Stomach (tissue), 9 donors: Measurements from ENCODE around the gene PLCXD1. TPM values are rescaled to one million over a fixed set of nuclear protein-coding genes. Genes with fewer than 3 reads are reported as not detected.
"Not testable (repeated sequence)": the region's sequence is repeated elsewhere in the genome, so short reads cannot be mapped to it uniquely, and the experiment has no call there.

Experiments used
- DNase-seq, 2 donors: peaks; one replicate each; pipeline versions ENCODE4 v3.0.0 to v3.0.0-alpha.2; 2013 to 2019
- H3K27ac ChIP-seq, 5 donors: fragments of 200-600 bp in 4 of 5; sonication (generic) in 4 of 5; one replicate each; pipeline ENCODE4 v1.5.1; 2013 to 2019; ENCODE audit warnings: mild to moderate bottlenecking in 1 of 5, moderate library complexity in 1 of 5
- H3K27me3 ChIP-seq, 3 donors: fragments of 200-600 bp; sonication (generic); one replicate each; pipeline ENCODE4 v1.5.1; 2017 to 2019; ENCODE audit warnings: mixed run types in 1 of 3
- H3K36me3 ChIP-seq, 4 donors: fragments of 200-600 bp; sonication (generic); 1 replicate in 3 of 4; 2 replicates in 1 of 4; pipeline ENCODE4 v1.5.1; 2016 to 2019
- H3K4me1 ChIP-seq, 4 donors: fragments of 200-600 bp; sonication (generic); one replicate each; pipeline ENCODE4 v1.5.1; 2016 to 2019
- H3K4me3 ChIP-seq, 4 donors: fragments of 200-600 bp; sonication (generic) in 3 of 4; one replicate each; pipeline ENCODE4 v1.5.1; 2016 to 2019; ENCODE audit warnings: mild to moderate bottlenecking in 1 of 4
- H3K9me3 ChIP-seq, 4 donors: fragments of 200-600 bp; sonication (generic); one replicate each; pipeline ENCODE4 v1.5.1; 2016 to 2019
- CTCF ChIP-seq, 7 experiments: fragments of 450-650 bp in 4 of 7; fragments of 200-600 bp in 3 of 7; sonication (generic) in 3 of 7; IDR thresholded peaks; one replicate each; pipeline ENCODE4 v1.5.1; 2016 to 2019; ENCODE audit warnings: antibody characterized with exemption in 7 of 7, control low read depth in 2 of 7, mild to moderate bottlenecking in 1 of 7
- EP300 ChIP-seq: sonication (generic); formaldehyde crosslinking; IDR thresholded peaks from one replicate; pipeline ENCODE4 v1.6.1; 2017; ENCODE audit warnings: antibody characterized with exemption
- POLR2A ChIP-seq, 4 donors: fragments of 450-650 bp; IDR thresholded peaks; one replicate each; pipeline ENCODE4 v1.6.1; 2016; ENCODE audit warnings: antibody characterized with exemption in 4 of 4, control low read depth in 2 of 4, mild to moderate bottlenecking in 1 of 4, moderate library complexity in 1 of 4
- POLR2AphosphoS5 ChIP-seq, 3 donors: sonication (generic); formaldehyde crosslinking; IDR thresholded peaks; one replicate each; pipeline ENCODE4 v1.6.1; 2016; ENCODE audit warnings: antibody characterized with exemption in 3 of 3
- WGBS, 5 donors: extraction: QIAGEN DNeasy Blood & Tissue Kit in 3 of 5; methylation state at CpG; one replicate each; pipeline versions ENCODE4 v1.1.5 to v1.1.7; 2013 to 2018; 5-methylcytosine and 5-hydroxymethylcytosine counted together
- intact Hi-C: fragments of 100-400 bp; cut with DNase I; formaldehyde crosslinking; loops from one replicate; pipeline ENCODE4 v1.15.1; 2023; ENCODE audit warnings: low total_unique reads
- polyA plus RNA-seq, 3 donors: library from polyadenylated mRNA; stranded (reverse); fragments of 200-250 nt; gene quantifications; one replicate each; pipeline ENCODE4 v1.2.3, GENCODE V29; 2013
- total RNA-seq, 5 donors: library from RNA; depleted of rRNA; stranded (reverse); fragments of >200 nt; gene quantifications; one replicate each; pipeline versions ENCODE4 v1.1.0 to v1.2.3, GENCODE V29; 2014 to 2016
- donor health status: healthy with polysubstance abuse.
- donor health status: Bipolar disorder and iron deficiency.
- donor health status: healthy.

The PLCXD1 gene
- total and polyA plus RNA-seq, 8 donors, result 8.4 to 114 (median 23.4) TPM

- Histone ChIP-seq H3K9me3 (no peaks in the 10 kb centered on the region), H3K27me3 (peaks cover 0 to 17% (median 0%) of the 10 kb centered on the region in 3 donors), H3K36me3 (no peaks in the 10 kb centered on the region), H3K4me3 (no peak overlapping the region), H3K27ac (no peak overlapping the region), H3K4me1 (peaks cover 7 to 32% (median 27%) of the 10 kb centered on the region in 4 donors)
- DNase-seq, result peak; percentile 0 to 22
- TF ChIP-seq EP300 (no peak), POLR2A (IDR thresholded peaks at IDR 0.05) (no peak), CTCF (IDR thresholded peaks at IDR 0.05) (no peak), POLR2AphosphoS5 (IDR thresholded peaks at IDR 0.05) (no peak)
- intact Hi-C loops, result no loop called here
- WGBS, 5 donors, result 69 to 80% (median 71%) methylated on average over 20 to 21 of the region's 21 CpGs
These were observed 21.4 kb upstream of the PLCXD1 start for GRCh38 chrX:259692-260355.

GRCh38 chrX:261167-261918, 19.8 kb upstream of the PLCXD1 start:
- intact Hi-C loops, result no loop called here
- peak overlapping the region in 4 of 5 donors; percentile 34 to 87 (median 68) for H3K27ac ChIP-seq
- H3K9me3 ChIP-seq, result no peaks in the 10 kb centered on the region

GRCh38 chrX:261919-262352, 19.2 kb upstream of the PLCXD1 start:
- Histone ChIP-seq H3K27me3 (peaks cover 0 to 17% (median 0%) of the 10 kb centered on the region in 3 donors), H3K4me3 (no peak overlapping the region), H3K27ac (peak overlapping the region; percentile 34 to 87 (median 66)), H3K9me3 (no peaks in the 10 kb centered on the region), H3K4me1 (peaks cover 7 to 32% (median 27%) of the 10 kb centered on the region in 4 donors), H3K36me3 (no peaks in the 10 kb centered on the region)
- intact Hi-C loops, result no loop called here
- no peak for DNase-seq
- WGBS, 5 donors, result 54 to 70% (median 56%) methylated on average over 12 of the region's 12 CpGs
- no peak for TF ChIP-seq CTCF (IDR thresholded peaks at IDR 0.05)
- TF ChIP-seq EP300, result no peak
- TF ChIP-seq POLR2AphosphoS5 (IDR thresholded peaks at IDR 0.05), result no peak
- no peak for TF ChIP-seq POLR2A (IDR thresholded peaks at IDR 0.05)

More at GRCh38 chrX:261167-261918, 19.8 kb upstream of the PLCXD1 start:
- WGBS, 5 donors, result 60 to 80% (median 69%) methylated on average over 27 to 32 of the region's 32 CpGs
- peaks cover 7 to 32% (median 27%) of the 10 kb centered on the region in 4 donors for H3K4me1 ChIP-seq
- H3K27me3 ChIP-seq, result peaks cover 0 to 17% (median 0%) of the 10 kb centered on the region in 3 donors
- no peak for TF ChIP-seq CTCF (IDR thresholded peaks at IDR 0.05)
- no peak for TF ChIP-seq EP300
- no peak for TF ChIP-seq POLR2AphosphoS5 (IDR thresholded peaks at IDR 0.05)
- no peak for TF ChIP-seq POLR2A (IDR thresholded peaks at IDR 0.05)
- peak; percentile 40 to 51 for DNase-seq
- no peaks in the 10 kb centered on the region for H3K36me3 ChIP-seq
- no peak overlapping the region for H3K4me3 ChIP-seq

GRCh38 chrX:262381-262909, 18.7 kb upstream of the PLCXD1 start:
- peaks cover 7 to 32% (median 27%) of the 10 kb centered on the region in 4 donors for H3K4me1 ChIP-seq

GRCh38 chrX:264006-264405, 17.2 kb upstream of the PLCXD1 start:
- H3K27me3 ChIP-seq, H3K4me3 ChIP-seq, intact Hi-C loops, H3K9me3 ChIP-seq, H3K36me3 ChIP-seq: not testable (repeated sequence)
- DNase-seq, result peak in 1 of 2 donors; percentile 9
- Histone ChIP-seq H3K4me1 (peaks cover 7 to 32% (median 27%) of the 10 kb centered on the region in 4 donors), H3K27ac (peak overlapping the region in 4 of 5 donors; percentile 34 to 58 (median 39))
- 86 to 92% (median 91%) methylated on average over 14 to 16 of the region's 16 CpGs for whole genome bisulfite sequencing, 5 donors

More at GRCh38 chrX:262381-262909, 18.7 kb upstream of the PLCXD1 start:
- Histone ChIP-seq H3K27ac (peak overlapping the region; percentile 34 to 87 (median 66)), H3K9me3 (no peaks in the 10 kb centered on the region), H3K4me3 (no peak overlapping the region), H3K36me3 (no peaks in the 10 kb centered on the region), H3K27me3 (peaks cover 0 to 13% (median 0%) of the 10 kb centered on the region in 3 donors)
- TF ChIP-seq EP300 (no peak), POLR2AphosphoS5 (IDR thresholded peaks at IDR 0.05) (no peak), POLR2A (IDR thresholded peaks at IDR 0.05) (no peak), CTCF (IDR thresholded peaks at IDR 0.05) (no peak)
- intact Hi-C loops, result no loop called here
- peak; percentile 29 to 68 for DNase-seq
- 30 to 51% (median 38%) methylated on average over 13 of the region's 13 CpGs for WGBS, 5 donors
